ENCODE data around the gene IRF2. TPM values are rescaled to one million over a fixed set of nuclear protein-coding genes. Genes with fewer than 3 reads are reported as not detected.

The IRF2 gene
- total and polyA plus RNA-seq, 2 of the 8 experiments (the other 6 are each of a cell fraction or from before 2014, with no cell fraction given): 13.8 to 17.0 TPM

GRCh38 chr4:184464759-184465454 lies 9.4 kb downstream of the IRF2 start:
- H4K20me1 ChIP-seq (replicated peaks in 1 of 2; ENCODE audit: control insufficient read depth in 1 of 2, insufficient read depth in 2 of 2, low read length in 2 of 2): peaks cover 3 to 5% of the 10 kb centered on the region in 2 experiments
- DNase-seq (ENCODE audit: low read depth in 1 of 2, low spot score in 2 of 2) (no peak), FAIRE-seq (no peak)
- H3K23me2 ChIP-seq (ENCODE audit: low read depth, low read length): no peaks in the 10 kb centered on the region
- no peak overlapping the region for H2BK20ac ChIP-seq (ENCODE audit: low read length)
- no peak overlapping the region for H3K56ac ChIP-seq (replicated peaks; ENCODE audit: insufficient read length, low read depth, low read length)
- no peak overlapping the region for H2AK5ac ChIP-seq (ENCODE audit: low read depth, low read length)
- POLR2A ChIA-PET (ENCODE audit: partially characterized antibody): interaction anchor here (1.1 kb wide), 1 partner anchor 10 kb away, joined by 3 read pairs; the partner anchor contains the start of gene IRF2
- no peak overlapping the region for H4K8ac ChIP-seq (ENCODE audit: extremely low read depth, insufficient read depth, low read length)
- no peak overlapping the region for H2BK120ac ChIP-seq (replicated peaks; ENCODE audit: low read depth, low read length)
- H3K27ac ChIP-seq (ENCODE audit: low read depth, low read length): no peak overlapping the region
- H2BK15ac ChIP-seq (ENCODE audit: low read length): no peak overlapping the region
- no peak overlapping the region for H3K4ac ChIP-seq (replicated peaks; ENCODE audit: insufficient read length, low read depth, low read length)
- no peaks in the 10 kb centered on the region for H3K36me3 ChIP-seq (ENCODE audit: control insufficient read depth in 2 of 4, insufficient read depth in 4 of 4, low read length in 3 of 4)
- no peak overlapping the region for H2AFZ ChIP-seq (ENCODE audit: low read length)
- CTCF ChIA-PET (ENCODE audit: partially characterized antibody): interaction anchor here (0.6 to 1.4 kb wide), 5 partner anchors 8 to 897 kb away, joined by 3 to 4 read pairs (median 3); no protein-coding TSS in a partner anchor
- no peak overlapping the region for H3K4me3 ChIP-seq (ENCODE audit: extremely low read depth in 1 of 4, insufficient read depth in 2 of 4, low read depth in 3 of 4, low read length in 4 of 4)
- H3K4me2 ChIP-seq (ENCODE audit: insufficient read depth in 1 of 2, low read depth in 2 of 2, low read length in 2 of 2): no peak overlapping the region
- WGBS, 2 experiments (ENCODE audit: extremely low coverage in 1 of 2, insufficient coverage in 1 of 2, insufficient read length in 1 of 2, insufficient replicate concordance in 2 of 2, low coverage in 1 of 2, low lambda C conversion rate in 2 of 2, missing lambda C conversion rate in 1 of 2): 85% methylated on average over 5 of the region's 5 CpGs; no CpG with 5 or more reads in 1 of the 2 experiments
- no peak overlapping the region for H3K9ac ChIP-seq (replicated peaks in 1 of 4; ENCODE audit: extremely low read depth in 1 of 4, low read depth in 3 of 4, low read length in 3 of 4)
- H3K23ac ChIP-seq (ENCODE audit: insufficient read length): no peak overlapping the region
- H3K79me2 ChIP-seq (ENCODE audit: control insufficient read depth in 1 of 2, insufficient read depth in 2 of 2, low read length in 2 of 2): peaks cover 0 to 81% of the 10 kb centered on the region in 2 experiments; a peak in 2 of 4 replicates
- peaks cover 0 to 15% (median 7%) of the 10 kb centered on the region in 4 experiments; a peak in 6 of 7 replicates for H3K4me1 ChIP-seq (replicated peaks in 1 of 4; ENCODE audit: control insufficient read depth in 3 of 4, insufficient read depth in 4 of 4, low read length in 3 of 4)
- H3K27me3 ChIP-seq (replicated peaks in 1 of 4; ENCODE audit: control insufficient read depth in 3 of 4, extremely low read depth in 1 of 4, insufficient read depth in 3 of 4, low read length in 3 of 4): no peaks in the 10 kb centered on the region
- H3K14ac ChIP-seq (ENCODE audit: insufficient read length): no peak overlapping the region
- H2BK12ac ChIP-seq (ENCODE audit: low read depth, low read length): no peak overlapping the region
- H4K5ac ChIP-seq (ENCODE audit: insufficient read length, low read depth, low read length): no peak overlapping the region
- no peaks in the 10 kb centered on the region for H3K9me3 ChIP-seq (ENCODE audit: insufficient read depth in 2 of 2, low read depth in 1 of 2, low read length in 1 of 2)
- no peak overlapping the region for H2BK5ac ChIP-seq (ENCODE audit: low read depth, low read length)
- no peak overlapping the region for H4K91ac ChIP-seq (replicated peaks; ENCODE audit: insufficient read length, low read length)
- peaks cover 3% of the 10 kb centered on the region for H3K79me1 ChIP-seq (ENCODE audit: low read depth, low read length)
- H3K18ac ChIP-seq (ENCODE audit: extremely low read depth, low read length): no peak overlapping the region
- TF ChIP-seq RAD21 (IDR thresholded peaks at IDR 0.05 in 1 of 2, conservative IDR thresholded peaks at IDR 0.05 in 1 of 2; ENCODE audit: low read depth in 2 of 2, low read length in 2 of 2) (no peak), RFX5 (IDR thresholded peaks at IDR 0.05; ENCODE audit: borderline replicate concordance, low read depth, low read length) (no peak), BRCA1 (IDR thresholded peaks at IDR 0.05; ENCODE audit: low read depth, low read length) (no peak), SP1 (IDR thresholded peaks at IDR 0.05; ENCODE audit: low read depth, low read length) (no peak), SIRT6 (IDR thresholded peaks at IDR 0.05; ENCODE audit: low read length) (no peak), HDAC6 (IDR thresholded peaks at IDR 0.05; ENCODE audit: low read depth, low read length) (no peak), TAF7 (optimal IDR thresholded peaks at IDR 0.05; ENCODE audit: borderline replicate concordance, low read depth, low read length) (no peak), KDM1A (IDR thresholded peaks at IDR 0.05; ENCODE audit: borderline replicate concordance, low read length) (no peak), ATF3 (IDR thresholded peaks at IDR 0.05; ENCODE audit: insufficient read depth, low read depth, low read length) (no peak), ZNF274 (IDR thresholded peaks at IDR 0.05; ENCODE audit: borderline replicate concordance, extremely low read depth, low read length) (no peak), FOSL1 (IDR thresholded peaks at IDR 0.05; ENCODE audit: insufficient read depth, low read depth, low read length) (no peak), RXRA (IDR thresholded peaks at IDR 0.05; ENCODE audit: insufficient read depth, low read depth, low read length) (no peak)
